ENCODE results near the gene VASP. TPM values are rescaled to one million over a fixed set of nuclear protein-coding genes. Genes with fewer than 3 reads are reported as not detected.
A peak's percentile ranks its signal among the peaks of the same experiment; 100 is the strongest.

The VASP gene
- total and polyA plus RNA-seq, 9 of the 15 experiments (the other 6 are each of a cell fraction or from before 2014, with no cell fraction given), result 16.7 to 261 (median 112) TPM

GRCh38 chr19:45558399-45558878 is 51.2 kb downstream of the VASP start (continued):
- TF ChIP-seq ZNF395 (CRISPR knock-in tag; IDR thresholded peaks at IDR 0.05) (no peak), FOXK2 (conservative IDR thresholded peaks at IDR 0.05 in 1 of 2, IDR thresholded peaks at IDR 0.05 in 1 of 2; ENCODE audit: low read depth in 2 of 2) (0 out of 4 replicates have a peak, but pooled peaks of 1 of the 2 experiments have one; percentile 25), USF2 (CRISPR knock-in tag; IDR thresholded peaks at IDR 0.05) (no peak), KDM4B (IDR thresholded peaks at IDR 0.05; ENCODE audit: borderline replicate concordance in 2 of 2, low read depth in 1 of 2) (no peak), EZH2 (IDR thresholded peaks at IDR 0.05; ENCODE audit: borderline replicate concordance, low read depth, low read length) (no peak), CBX8 (IDR thresholded peaks at IDR 0.05; ENCODE audit: borderline replicate concordance, extremely low read depth, low read depth, low read length, poor library complexity, severe bottlenecking) (no peak), HCFC1 (IDR thresholded peaks at IDR 0.05; ENCODE audit: low read depth, low read length) (0 out of 2 replicates have a peak, but pooled peaks have one; percentile 5), SIN3B (IDR thresholded peaks at IDR 0.05; ENCODE audit: low read depth) (no peak), ZNF561 (CRISPR knock-in tag; conservative IDR thresholded peaks at IDR 0.05) (no peak), BRCA1 (IDR thresholded peaks at IDR 0.05) (no peak), BRCA1 (CRISPR knock-in tag; IDR thresholded peaks at IDR 0.05) (no peak), ZNF76 (CRISPR knock-in tag; IDR thresholded peaks at IDR 0.05; ENCODE audit: borderline replicate concordance) (no peak), POLR2AphosphoS2 (IDR thresholded peaks at IDR 0.05; ENCODE audit: low read length) (no peak), AFF4 (CRISPR knock-in tag; IDR thresholded peaks at IDR 0.05) (no peak), TEAD4 (IDR thresholded peaks at IDR 0.05; ENCODE audit: low read length) (peak; percentile 37; the same call in 1 of the 2 replicates), TEAD4 (CRISPR knock-in tag; IDR thresholded peaks at IDR 0.05; ENCODE audit: borderline replicate concordance) (no peak), FOXK1 (CRISPR knock-in tag; IDR thresholded peaks at IDR 0.05; ENCODE audit: borderline replicate concordance) (no peak), FOXO4 (CRISPR knock-in tag; IDR thresholded peaks at IDR 0.05) (no peak), ZC3H8 (IDR thresholded peaks at IDR 0.05) (no peak)

Data from K562 (cell line).